DND-41 (cell line): ENCODE results near the gene EXOC4.
"Not testable (repeated sequence)": the region's sequence is repeated elsewhere in the genome, so short reads cannot be mapped to it uniquely, and the experiment has no call there.

Experiments
- ATAC-seq: fragments of 200-7000 bp; cut with Tn5 transposase; 3 replicates; pipeline ENCODE4 v1.9.1; 2021; ENCODE audit warnings: low read depth; ENCODE audit not compliant: insufficient read depth
- DNase-seq: peaks from one replicate; pipeline ENCODE4 v3.0.0-alpha.2; 2020
- H2AFZ ChIP-seq: 2 replicates; pipeline ENCODE4 v1.6.0; 2012; ENCODE audit warnings: low read depth, low read length
- H3K27ac ChIP-seq: 2 replicates; pipeline ENCODE4 v1.5.1; 2012; ENCODE audit warnings: low read length, inconsistent platforms
- H3K27me3 ChIP-seq: fragments of 200-600 bp; sonication (generic); 2 replicates; pipeline ENCODE4 v1.6.0; 2012; ENCODE audit warnings: low read length, mild to moderate bottlenecking, inconsistent platforms; ENCODE audit not compliant: insufficient read depth, poor library complexity
- H3K36me3 ChIP-seq: 2 replicates; pipeline ENCODE4 v1.5.1; 2012; ENCODE audit warnings: low read length, inconsistent platforms; ENCODE audit not compliant: insufficient read depth
- H3K4me1 ChIP-seq: 2 replicates; pipeline ENCODE4 v1.5.1; 2012; ENCODE audit warnings: mild to moderate bottlenecking, low read length; ENCODE audit not compliant: insufficient read depth
- H3K4me2 ChIP-seq: 2 replicates; pipeline ENCODE4 v1.6.0; 2012; ENCODE audit warnings: mild to moderate bottlenecking, moderate library complexity, low read length, inconsistent platforms; ENCODE audit not compliant: insufficient read depth
- H3K4me3 ChIP-seq, 2 experiments: fragments of 200-600 bp in 1 of 2; shearing (Covaris generic) in 1 of 2; 2 replicates each; pipeline ENCODE4 v1.5.1; 2012 to 2016; ENCODE audit warnings: inconsistent platforms in 2 of 2, low read length in 2 of 2, mild to moderate bottlenecking in 2 of 2, low read depth in 1 of 2, moderate library complexity in 1 of 2
- H3K79me2 ChIP-seq: 2 replicates; pipeline ENCODE4 v1.6.0; 2012; ENCODE audit warnings: low read length, inconsistent platforms; ENCODE audit not compliant: insufficient read depth
- H3K9ac ChIP-seq: 2 replicates; pipeline ENCODE4 v1.6.0; 2012; ENCODE audit warnings: low read depth, mild to moderate bottlenecking, inconsistent platforms, low read length, moderate library complexity
- H3K9me3 ChIP-seq: 2 replicates; pipeline ENCODE4 v1.5.1; 2012; ENCODE audit warnings: low read length, moderate library complexity, mild to moderate bottlenecking, inconsistent platforms; ENCODE audit not compliant: insufficient read depth, severe bottlenecking
- H4K20me1 ChIP-seq: 2 replicates; pipeline ENCODE4 v1.6.0; 2012; ENCODE audit warnings: low read length; ENCODE audit not compliant: insufficient read depth
- CTCF ChIP-seq: IDR thresholded peaks from 2 replicates; pipeline ENCODE4 v1.5.1; 2012; ENCODE audit warnings: borderline replicate concordance, low read length, moderate library complexity, mild to moderate bottlenecking; ENCODE audit not compliant: poor library complexity, severe bottlenecking; ENCODE audit errors: extremely low read depth
- EZH2 ChIP-seq: IDR thresholded peaks from 3 replicates; pipeline ENCODE4 v1.6.1; 2012; ENCODE audit warnings: borderline replicate concordance, low read depth, mild to moderate bottlenecking, moderate library complexity, low read length, inconsistent platforms; ENCODE audit not compliant: severe bottlenecking

Gene EXOC4

DNA sequence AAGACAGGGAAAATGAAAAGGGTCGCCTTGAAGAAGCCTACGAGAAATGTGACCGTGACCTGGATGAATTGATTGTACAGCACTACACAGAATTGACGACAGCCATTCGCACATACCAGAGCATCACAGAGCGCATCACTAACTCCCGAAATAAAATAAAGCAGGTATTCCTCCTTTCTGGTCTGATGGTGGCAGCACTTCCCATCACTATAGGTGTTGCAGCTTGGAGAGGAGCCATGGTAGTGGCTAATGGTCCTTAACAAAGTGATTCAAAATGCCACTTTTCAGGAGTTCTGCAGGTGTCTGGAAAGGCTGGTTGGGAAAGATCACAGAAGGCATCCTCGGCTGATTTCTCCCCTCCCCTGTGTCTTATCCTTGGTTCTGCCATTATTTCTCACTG is 22.1 kb downstream of the EXOC4 start:
- TF ChIP-seq CTCF = no peak
- TF ChIP-seq EZH2 = no peak
- Histone ChIP-seq H3K4me1 (no peaks in the 10 kb centered on the region), H3K36me3 (peaks cover 48% of the 10 kb centered on the region), H4K20me1 (peaks cover 6% of the 10 kb centered on the region; the same call in 1 of the 2 replicates), H3K9me3 (no peaks in the 10 kb centered on the region), H3K4me3 (no peak overlapping the region), H3K79me2 (peaks cover 21% of the 10 kb centered on the region), H3K27ac (no peak overlapping the region), H2AFZ (no peak overlapping the region), H3K27me3 (no peaks in the 10 kb centered on the region), H3K9ac (no peak overlapping the region), H3K4me2 (no peak overlapping the region)
- ATAC-seq (no peak), DNase-seq (no peak)

- H3K9me3 ChIP-seq = no peaks in the 10 kb centered on the region
- ATAC-seq = no peak
- no peak for DNase-seq
- TF ChIP-seq CTCF = no peak
- TF ChIP-seq EZH2 = no peak
- H2AFZ ChIP-seq = no peak overlapping the region
- H3K4me3 ChIP-seq = no peak overlapping the region
- no peak overlapping the region for H3K27ac ChIP-seq
- H3K4me1 ChIP-seq = no peaks in the 10 kb centered on the region
- no peaks in the 10 kb centered on the region for H3K27me3 ChIP-seq
- H3K36me3 ChIP-seq = peaks cover 48% of the 10 kb centered on the region
- H4K20me1 ChIP-seq = peaks cover 6% of the 10 kb centered on the region; the same call in 1 of the 2 replicates
- no peak overlapping the region for H3K4me2 ChIP-seq
- peaks cover 16% of the 10 kb centered on the region; the same call in 1 of the 2 replicates for H3K79me2 ChIP-seq
- no peak overlapping the region for H3K9ac ChIP-seq
Measured at GRCh38 chr7:133275446-133276095, 22.7 kb downstream of the EXOC4 start.

GRCh38 chr7:133278975-133279374 is 26.1 kb downstream of the EXOC4 start:
- not testable (repeated sequence) for H3K79me2 ChIP-seq, H3K27me3 ChIP-seq, H3K9me3 ChIP-seq, H3K4me1 ChIP-seq, H2AFZ ChIP-seq, H3K4me3 ChIP-seq, H4K20me1 ChIP-seq, ATAC-seq, H3K27ac ChIP-seq, DNase-seq, H3K4me2 ChIP-seq, H3K9ac ChIP-seq
- peaks cover 49% of the 10 kb centered on the region for H3K36me3 ChIP-seq

DNA sequence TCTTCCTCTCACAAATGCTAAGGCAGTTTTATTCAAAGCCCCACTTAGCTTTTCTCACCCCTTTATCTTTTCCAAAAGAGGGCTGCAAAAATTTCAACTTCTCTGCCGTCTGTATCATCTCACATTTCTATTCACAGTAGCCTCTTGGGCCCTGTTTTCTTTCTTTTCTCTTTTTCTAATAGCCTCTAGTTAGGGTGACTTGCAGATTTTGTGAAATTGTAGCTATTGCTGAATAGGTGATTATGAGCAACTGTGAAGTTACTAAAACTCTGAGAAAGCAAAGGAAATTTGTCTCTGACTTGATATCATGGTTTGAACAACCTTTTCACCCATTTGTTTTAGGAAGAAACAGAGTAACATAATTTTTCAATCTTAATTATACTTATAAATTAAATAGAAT is 29.2 kb downstream of the EXOC4 start:
- no peaks in the 10 kb centered on the region for H4K20me1 ChIP-seq
- H3K9me3 ChIP-seq = no peaks in the 10 kb centered on the region
- H3K4me3 ChIP-seq = no peak overlapping the region
- ATAC-seq (no peak), DNase-seq (no peak)
- no peaks in the 10 kb centered on the region for H3K4me1 ChIP-seq
- peaks cover 30% of the 10 kb centered on the region for H3K36me3 ChIP-seq
- H3K27me3 ChIP-seq = no peaks in the 10 kb centered on the region
- no peak overlapping the region for H3K9ac ChIP-seq
- peaks cover 11% of the 10 kb centered on the region for H3K79me2 ChIP-seq
- H3K4me2 ChIP-seq = no peak overlapping the region
- H3K27ac ChIP-seq = no peak overlapping the region
- no peak overlapping the region for H2AFZ ChIP-seq
- TF ChIP-seq EZH2 = no peak
- TF ChIP-seq CTCF = no peak
